IMR-90 (cell line): ENCODE data around the gene ULK2. TPM values are rescaled to one million over a fixed set of nuclear protein-coding genes. Genes with fewer than 3 reads are reported as not detected.

ENCODE experiments used
- ATAC-seq: fragments of 200-7000 bp; cut with Tn5 transposase; 2 replicates; pipeline ENCODE4 v1.9.1; 2020; ENCODE audit warnings: low read depth, mild to moderate bottlenecking, moderate library complexity
- BruUV-seq: library from RNA; stranded (reverse); fragments of 400-500 nt; replicated peaks from 2 replicates; lab custom pipeline; 2021; lab: Mats Ljungman, UMichigan
- CTCF ChIA-PET: fragments of 300-600 bp; formaldehyde crosslinking; extraction: SDS; loops from one replicate; lab custom pipeline; 2021; ENCODE audit warnings: antibody characterized with exemption; lab: Yijun Ruan, JAX
- POLR2A ChIA-PET: fragments of 300-600 bp; sonication (Branson Sonifier 250); formaldehyde crosslinking; loops from one replicate; lab custom pipeline; 2022; ENCODE audit warnings: antibody characterized with exemption; ENCODE audit not compliant: unreplicated experiment; lab: Charles Lee
- DNase-seq: peaks from one replicate; pipeline ENCODE4 v3.0.0; 2013
- H2AFZ ChIP-seq: replicated peaks from 2 replicates; pipeline ENCODE3; 2013; ENCODE audit warnings: low read length, mild to moderate bottlenecking; ENCODE audit not compliant: poor library complexity
- H2AK5ac ChIP-seq: 2 replicates; pipeline ENCODE4 v1.6.1; 2013; ENCODE audit warnings: low read depth, low read length, inconsistent platforms
- H2AK9ac ChIP-seq: replicated peaks from 2 replicates; pipeline ENCODE3; 2013; ENCODE audit warnings: mild to moderate bottlenecking, low read depth, low read length, moderate library complexity; ENCODE audit not compliant: poor library complexity
- H2BK120ac ChIP-seq: 2 replicates; pipeline ENCODE4 v1.6.1; 2013; ENCODE audit warnings: low read depth, low read length, inconsistent platforms
- H2BK15ac ChIP-seq: 3 replicates; pipeline ENCODE4 v1.6.1; 2013; ENCODE audit warnings: low read depth, low read length, inconsistent platforms
- H2BK20ac ChIP-seq: 2 replicates; pipeline ENCODE4 v1.6.1; 2013; ENCODE audit warnings: low read depth, mild to moderate bottlenecking, inconsistent platforms, low read length, moderate library complexity
- H2BK5ac ChIP-seq: 2 replicates; pipeline ENCODE4 v1.6.1; 2013; ENCODE audit warnings: mild to moderate bottlenecking, low read depth, low read length, inconsistent platforms; ENCODE audit not compliant: poor library complexity, severe bottlenecking
- H3K14ac ChIP-seq: replicated peaks from 2 replicates; pipeline ENCODE4 v1.6.1; 2013; ENCODE audit warnings: low read depth, low read length, inconsistent platforms
- H3K18ac ChIP-seq: 2 replicates; pipeline ENCODE4 v1.6.1; 2013; ENCODE audit warnings: low read depth, low read length, control low read depth
- H3K23ac ChIP-seq: 2 replicates; pipeline ENCODE4 v1.6.1; 2013; ENCODE audit warnings: low read depth, low read length, inconsistent platforms
- H3K27ac ChIP-seq: 2 replicates; pipeline ENCODE4 v1.5.1; 2013; ENCODE audit warnings: mild to moderate bottlenecking, control low read depth, low read length; ENCODE audit not compliant: insufficient read depth
- H3K27me3 ChIP-seq: 2 replicates; pipeline ENCODE4 v1.6.1; 2013; ENCODE audit warnings: low read length; ENCODE audit not compliant: control insufficient read depth, insufficient read depth
- H3K36me3 ChIP-seq: 2 replicates; pipeline ENCODE4 v1.6.1; 2013; ENCODE audit warnings: low read length, mixed read lengths; ENCODE audit not compliant: control insufficient read depth, insufficient read depth
- H3K4ac ChIP-seq: 2 replicates; pipeline ENCODE4 v1.6.1; 2013; ENCODE audit warnings: low read depth, low read length, inconsistent platforms
- H3K4me1 ChIP-seq: 2 replicates; pipeline ENCODE4 v1.6.1; 2013; ENCODE audit warnings: low read length, mixed read lengths; ENCODE audit not compliant: control insufficient read depth, insufficient read depth
- H3K4me2 ChIP-seq: 2 replicates; pipeline ENCODE4 v1.6.1; 2013; ENCODE audit warnings: low read depth, mild to moderate bottlenecking, control low read depth, low read length, moderate library complexity
- H3K4me3 ChIP-seq: 2 replicates; pipeline ENCODE4 v1.5.1; 2013; ENCODE audit warnings: low read depth, mild to moderate bottlenecking, control low read depth, low read length, moderate library complexity; ENCODE audit not compliant: insufficient read depth
- H3K56ac ChIP-seq: 2 replicates; pipeline ENCODE4 v1.6.1; 2013; ENCODE audit warnings: low read length, inconsistent platforms; ENCODE audit not compliant: insufficient read depth; ENCODE audit errors: extremely low read depth
- H3K79me1 ChIP-seq, 2 experiments: 2 replicates each; pipeline ENCODE4 v1.6.1; 2013; ENCODE audit warnings: low read length in 2 of 2, inconsistent platforms in 1 of 2, low read depth in 1 of 2
- H3K9ac ChIP-seq: 2 replicates; pipeline ENCODE4 v1.6.1; 2013; ENCODE audit warnings: low read depth, low read length, control low read depth
- H3K9me1 ChIP-seq: 2 replicates; pipeline ENCODE4 v1.6.1; 2013; ENCODE audit warnings: low read length, inconsistent platforms; ENCODE audit not compliant: insufficient read depth
- H3K9me3 ChIP-seq: 2 replicates; pipeline ENCODE4 v1.6.1; 2013; ENCODE audit warnings: low read length; ENCODE audit not compliant: control insufficient read depth, insufficient read depth
- H4K20me1 ChIP-seq: 2 replicates; pipeline ENCODE4 v1.6.1; 2013; ENCODE audit warnings: low read length, inconsistent platforms; ENCODE audit not compliant: insufficient read depth
- H4K5ac ChIP-seq: 2 replicates; pipeline ENCODE4 v1.6.1; 2013; ENCODE audit warnings: mild to moderate bottlenecking, low read depth, low read length, control low read depth
- H4K8ac ChIP-seq, 2 experiments: 2 replicates each; pipeline ENCODE4 v1.6.1; 2013; ENCODE audit warnings: low read depth in 2 of 2, low read length in 2 of 2, control low read depth in 1 of 2, inconsistent platforms in 1 of 2
- H4K91ac ChIP-seq: 2 replicates; pipeline ENCODE4 v1.6.1; 2013; ENCODE audit warnings: low read depth, low read length, inconsistent platforms; ENCODE audit not compliant: insufficient read depth
- BHLHE40 ChIP-seq: fragments of 150-350 bp; IDR thresholded peaks from 2 replicates; pipeline ENCODE4 v1.6.1; 2016; ENCODE audit warnings: mild to moderate bottlenecking, low read depth, low read length
- CEBPB ChIP-seq: IDR thresholded peaks from 2 replicates; pipeline ENCODE4 v1.6.1; 2012; ENCODE audit warnings: low read depth, low read length, improper control_type of control experiment
- CHD1 ChIP-seq: IDR thresholded peaks from 2 replicates; pipeline ENCODE4 v1.6.1; 2012; ENCODE audit warnings: low read depth, low read length, improper control_type of control experiment
- MAFK ChIP-seq: IDR thresholded peaks from 2 replicates; pipeline ENCODE4 v1.6.1; 2012; ENCODE audit warnings: low read depth, low read length, improper control_type of control experiment
- MAZ ChIP-seq: IDR thresholded peaks from 2 replicates; pipeline ENCODE4 v1.6.1; 2012; ENCODE audit warnings: low read depth, mild to moderate bottlenecking, low read length, improper control_type of control experiment, moderate library complexity, borderline replicate concordance
- MXI1 ChIP-seq: IDR thresholded peaks from 2 replicates; pipeline ENCODE4 v1.6.1; 2012; ENCODE audit warnings: low read depth, mild to moderate bottlenecking, low read length, moderate library complexity, borderline replicate concordance
- RCOR1 ChIP-seq: IDR thresholded peaks from 2 replicates; pipeline ENCODE4 v1.6.1; 2012; ENCODE audit warnings: mild to moderate bottlenecking, low read length, improper control_type of control experiment; ENCODE audit not compliant: insufficient replicate concordance
- SMC3 ChIP-seq: fragments of 150-350 bp; IDR thresholded peaks from 2 replicates; pipeline ENCODE4 v1.6.1; 2016; ENCODE audit warnings: low read depth, mild to moderate bottlenecking, antibody characterized with exemption, low read length, moderate library complexity
- WGBS, 2 experiments: methylation state at CpG; one replicate each; pipeline versions ENCODE4 v1.1.5 to v1.1.7; 2013; ENCODE audit warnings: missing lambda C conversion rate in 2 of 2; ENCODE audit not compliant: insufficient read length in 1 of 2; ENCODE audit errors: extremely low coverage in 2 of 2; 5-methylcytosine and 5-hydroxymethylcytosine counted together
- dilution Hi-C: fragments of 300-500 bp; cut with HindIII; formaldehyde crosslinking; loops from one replicate; pipeline ENCODE4 v1.14.3; 2018; ENCODE audit warnings: low sequenced_read_pairs; ENCODE audit not compliant: unreplicated experiment
- in situ Hi-C: fragments of 300-500 bp; cut with MboI; formaldehyde crosslinking; loops from 3 replicates; pipeline ENCODE4 v1.14.3; 2019; ENCODE audit warnings: low sequenced_read_pairs, inconsistent platforms, mixed read lengths
- intact Hi-C: fragments of 100-400 bp; cut with micrococcal nuclease; formaldehyde crosslinking; loops from 2 replicates; pipeline ENCODE4 v1.10.0; 2022
- polyA plus RNA-seq, 3 experiments: library from polyadenylated mRNA; depleted of rRNA; stranded (reverse); fragments of >200 nt; gene quantifications; 2 replicates each; pipeline ENCODE4 v1.2.3, GENCODE V29; 2012; ENCODE audit warnings: low replicate concordance in 1 of 3
- total RNA-seq: library from RNA; depleted of rRNA; stranded (reverse); fragments of >200 nt; gene quantifications from 2 replicates; pipeline ENCODE4 v1.2.3, GENCODE V29; 2012

ULK2 gene
- total and polyA plus RNA-seq, 2 of the 4 experiments (the other 2 are of a cell fraction) = 8.9 to 10.8 TPM

- peaks cover 4% of the 10 kb centered on the region; the same call in 1 of the 2 replicates for H4K20me1 ChIP-seq
- H3K4me3 ChIP-seq = no peak overlapping the region
- POLR2A ChIA-PET = no interaction called here
- H2BK5ac ChIP-seq = peak overlapping the region; percentile 69
- intact Hi-C loops = loop anchor here (5.0 kb wide), 1 partner anchor 38 kb away; the partner anchor contains the start of gene ULK2
- no peak overlapping the region for H2BK15ac ChIP-seq
- no peak overlapping the region for H4K91ac ChIP-seq
- H3K56ac ChIP-seq = no peak overlapping the region
- CTCF ChIA-PET = no interaction called here
- no peak overlapping the region for H3K9ac ChIP-seq
- no peak overlapping the region for H2BK20ac ChIP-seq
- no peak overlapping the region for H3K14ac ChIP-seq
- H2AK5ac ChIP-seq = no peak overlapping the region
- in situ Hi-C loops = no loop called here
- H3K79me1 ChIP-seq = peaks cover 3 to 18% of the 10 kb centered on the region in 2 experiments; a peak in 3 of 4 replicates
- ATAC-seq (no peak), DNase-seq (no peak)
- TSS peak; percentile 62 for BruUV-seq
- no peak overlapping the region for H3K4me2 ChIP-seq
- H4K8ac ChIP-seq = no peak overlapping the region
- H3K9me1 ChIP-seq = peaks cover 12% of the 10 kb centered on the region
- no peak overlapping the region for H3K4ac ChIP-seq
- peaks cover 24% of the 10 kb centered on the region for H3K36me3 ChIP-seq
- H4K5ac ChIP-seq = no peak overlapping the region
- no peak overlapping the region for H2AFZ ChIP-seq
- TF ChIP-seq MXI1 (no peak), RCOR1 (no peak), CEBPB (no peak), MAFK (no peak), MAZ (no peak), SMC3 (no peak), BHLHE40 (no peak), CHD1 (no peak)
- H2BK120ac ChIP-seq = no peak overlapping the region
- no peak overlapping the region for H3K18ac ChIP-seq
- no peak overlapping the region for H3K23ac ChIP-seq
- H3K27ac ChIP-seq = peak overlapping the region; percentile 37; the same call in 1 of the 2 replicates
- H3K9me3 ChIP-seq = no peaks in the 10 kb centered on the region
- 100% methylated on average over 2 of the region's 5 CpGs; no CpG with 5 or more reads in 1 of the 2 experiments for WGBS, 2 experiments
- dilution Hi-C loops = no loop called here
- no peak overlapping the region for H2AK9ac ChIP-seq
- H3K27me3 ChIP-seq = no peaks in the 10 kb centered on the region
- H3K4me1 ChIP-seq = peaks cover 15% of the 10 kb centered on the region
Measured at GRCh38 chr17:19905502-19905901, 37.8 kb upstream of the ULK2 start.
